Activated T-cell treated with anti-CD3 and anti-CD28 coated beads for 24 hours (primary cell): ENCODE data around the gene SLIT2.

Source experiments
- DNase-seq: peaks from one replicate; pipeline ENCODE4 v3.0.0-alpha.2; 2020; ENCODE audit warnings: low read depth

SLIT2 gene

GRCh38 chr4:20251796-20252655, at the start of gene SLIT2:
Gene SLIT2 (plus strand): TSS chr4:20251905. CDS start chr4:20253816, 1,911 bp downstream.
- peak; percentile 9 for DNase-seq

DNA sequence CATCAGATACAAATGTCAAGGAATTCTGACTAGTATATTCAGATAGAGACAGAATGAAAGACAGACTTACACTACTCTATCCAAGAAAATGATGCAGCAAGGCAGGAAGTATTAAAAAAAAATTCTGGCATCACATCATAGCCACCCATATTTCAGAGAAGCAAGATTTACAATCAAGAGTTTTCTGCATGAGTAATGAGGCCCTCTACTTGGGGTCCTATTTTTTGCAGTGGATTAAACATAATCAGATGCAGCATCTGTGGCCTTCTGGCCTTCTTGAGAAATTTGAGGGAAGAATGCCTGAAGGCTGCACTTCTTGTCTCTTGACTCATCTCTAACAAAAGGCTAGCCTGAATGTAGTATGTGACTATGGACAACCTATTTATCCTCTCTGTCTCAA, 48.2 kb upstream of the SLIT2 start:
- no peak for DNase-seq

- DNase-seq, result no peak
These were observed 34.2 kb upstream of the SLIT2 start for GRCh38 chr4:20217521-20217920.

DNA sequence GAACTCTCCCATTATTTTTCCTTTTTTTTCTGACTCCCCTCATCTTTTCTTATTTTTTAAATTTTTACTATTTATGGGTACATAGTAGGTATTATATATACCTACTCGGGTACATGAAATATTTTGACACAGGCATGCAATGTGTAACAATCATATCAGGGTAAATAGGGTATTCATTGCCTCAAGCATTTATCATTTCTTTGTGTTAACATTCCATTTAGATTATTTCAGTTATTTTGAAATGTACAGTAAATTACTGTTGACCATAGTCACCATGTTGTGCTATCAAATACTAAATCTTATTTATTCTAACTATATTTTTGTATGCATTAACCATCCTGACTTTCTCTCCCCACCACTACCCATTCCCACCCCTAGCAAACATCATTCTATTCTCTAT, 33.8 kb upstream of the SLIT2 start:
- no peak for DNase-seq

GRCh38 chr4:20219521-20219920, 32.2 kb upstream of the SLIT2 start:
- DNase-seq, result no peak

DNA sequence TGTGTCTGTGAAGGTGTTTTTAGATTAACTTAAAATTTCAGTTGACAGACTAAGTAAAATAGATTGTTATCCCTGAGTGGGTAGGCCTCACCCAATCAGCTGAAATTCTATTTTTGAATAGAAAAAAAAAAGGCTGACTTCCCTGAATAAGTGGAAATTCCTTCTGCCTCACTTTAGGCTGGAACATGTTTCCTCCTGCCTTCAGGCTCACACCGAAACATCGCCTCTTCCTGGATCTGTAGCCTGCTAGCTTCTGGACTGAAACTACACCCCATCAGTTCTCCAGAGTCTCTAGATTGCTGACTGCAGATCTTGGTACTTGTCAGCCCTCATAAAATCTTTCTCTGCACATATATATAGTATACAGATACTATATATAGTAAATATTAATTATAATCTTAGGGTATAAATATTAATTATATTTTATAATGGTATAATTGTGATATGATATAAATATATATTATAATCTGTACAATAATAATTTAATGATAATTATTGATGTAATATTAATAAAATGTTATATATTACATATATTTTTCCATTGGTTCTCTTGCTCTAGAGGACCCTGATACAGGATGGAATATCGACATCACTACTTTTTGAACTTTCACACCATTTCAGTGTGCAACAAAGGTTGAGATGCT, 13.7 kb upstream of the SLIT2 start:
- DNase-seq, result no peak

GRCh38 chr4:20248155-20248558, 3.5 kb upstream of the SLIT2 start:
- DNase-seq, result no peak

DNA sequence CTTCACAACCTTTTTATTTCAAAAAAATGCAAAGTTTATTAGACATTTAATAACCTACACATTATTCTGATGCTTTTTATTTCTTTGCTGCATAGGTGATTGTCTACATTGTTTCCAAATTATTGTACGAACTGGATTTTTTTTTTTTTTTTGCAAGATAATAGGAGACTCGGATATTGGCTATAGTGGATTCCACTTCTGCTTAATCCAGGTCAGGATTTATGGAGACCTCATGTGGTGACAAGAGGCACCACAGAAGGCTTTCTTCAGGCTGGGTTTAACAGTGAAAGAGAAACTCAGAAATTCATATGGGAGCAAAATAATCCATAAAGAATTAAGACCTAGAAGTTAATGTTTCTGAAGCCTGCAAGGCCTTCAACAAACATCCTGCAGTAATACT, 2.4 kb upstream of the SLIT2 start:
- DNase-seq, result no peak

DNA sequence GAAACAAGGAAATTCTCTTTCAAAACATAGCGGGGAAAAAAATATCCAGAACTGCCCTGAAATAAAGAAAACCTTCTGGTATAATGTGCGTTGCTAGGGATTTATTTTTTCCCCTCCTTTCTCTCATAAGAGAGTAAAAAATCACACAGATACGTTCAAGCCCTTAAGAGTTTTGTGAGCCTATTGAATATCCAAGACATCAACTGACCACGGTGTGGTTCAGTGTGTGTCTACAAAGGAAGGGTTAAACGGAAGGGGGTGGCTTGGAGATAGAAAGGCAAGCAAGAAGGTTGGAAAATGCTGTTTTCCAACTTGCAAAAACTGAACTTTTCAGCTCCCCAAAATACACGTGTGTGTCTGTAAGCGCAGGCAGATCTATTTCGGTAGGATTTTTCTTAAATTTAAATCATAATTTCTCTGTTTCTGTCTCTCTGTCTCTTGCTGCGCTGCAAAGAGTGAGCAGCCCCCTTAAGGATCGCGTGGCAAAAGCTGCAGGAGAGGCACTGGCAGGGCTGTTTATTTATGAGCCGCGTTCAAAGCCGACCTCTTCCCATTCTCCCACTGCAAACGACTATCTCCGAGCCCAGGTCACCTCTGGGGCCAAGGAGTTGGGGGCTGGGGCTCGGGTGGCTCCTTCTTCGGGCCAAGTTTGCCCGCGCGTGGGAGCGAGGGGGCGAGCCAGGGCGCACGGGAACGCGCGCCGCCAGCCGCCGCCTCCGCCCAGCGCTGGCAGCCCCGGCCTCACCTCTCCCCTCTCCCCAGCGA, 492 bp upstream of the SLIT2 start:
- no peak for DNase-seq

- no peak for DNase-seq
These were observed 1.1 kb downstream of the SLIT2 start for GRCh38 chr4:20252656-20253282.

DNA sequence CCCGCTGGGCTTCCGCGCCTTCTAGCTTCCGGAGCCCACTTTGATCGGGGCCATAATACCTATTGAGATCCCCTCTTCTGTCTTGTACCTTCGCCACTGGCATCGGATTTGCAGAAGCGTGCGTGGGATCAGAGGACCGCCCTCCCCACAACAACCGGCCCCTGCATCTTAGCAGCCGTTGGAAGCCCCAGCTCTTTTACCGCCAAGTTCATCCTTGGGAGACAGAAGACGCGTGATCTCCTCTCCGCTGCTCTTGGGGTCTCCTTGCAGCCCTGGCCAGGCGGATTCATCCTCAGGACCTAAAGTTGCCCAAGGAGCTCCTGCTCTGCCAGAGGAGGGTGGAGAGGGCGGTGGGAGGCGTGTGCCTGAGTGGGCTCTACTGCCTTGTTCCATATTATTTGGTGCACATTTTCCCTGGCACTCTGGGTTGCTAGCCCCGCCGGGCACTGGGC, 1.6 kb downstream of the SLIT2 start:
- DNase-seq, result no peak

GRCh38 chr4:20253735-20254409, 2.2 kb downstream of the SLIT2 start:
- no peak for DNase-seq

GRCh38 chr4:20254511-20255250, 3.0 kb downstream of the SLIT2 start:
- no peak for DNase-seq

GRCh38 chr4:20255251-20255586, 3.5 kb downstream of the SLIT2 start:
- no peak for DNase-seq

DNA sequence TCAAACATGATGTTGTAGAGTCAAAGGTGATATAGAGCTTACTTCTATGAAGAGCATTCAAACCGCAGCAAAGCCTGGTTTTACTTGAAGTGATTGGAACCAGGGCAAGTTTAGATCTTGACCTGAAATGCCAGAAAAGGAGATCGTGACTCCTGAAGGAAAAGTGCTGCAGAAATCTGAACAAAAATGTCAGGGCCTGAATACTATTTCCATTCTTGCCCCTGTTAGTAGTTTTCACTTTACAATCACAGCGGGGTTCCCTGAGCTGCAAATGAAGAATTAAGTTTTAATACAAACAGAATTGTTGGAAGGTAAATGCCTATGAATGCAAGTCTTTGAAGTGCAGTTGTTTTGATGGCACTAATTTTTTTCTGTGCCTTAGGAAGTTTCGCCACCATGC, 4.1 kb downstream of the SLIT2 start:
- DNase-seq, result no peak

DNA sequence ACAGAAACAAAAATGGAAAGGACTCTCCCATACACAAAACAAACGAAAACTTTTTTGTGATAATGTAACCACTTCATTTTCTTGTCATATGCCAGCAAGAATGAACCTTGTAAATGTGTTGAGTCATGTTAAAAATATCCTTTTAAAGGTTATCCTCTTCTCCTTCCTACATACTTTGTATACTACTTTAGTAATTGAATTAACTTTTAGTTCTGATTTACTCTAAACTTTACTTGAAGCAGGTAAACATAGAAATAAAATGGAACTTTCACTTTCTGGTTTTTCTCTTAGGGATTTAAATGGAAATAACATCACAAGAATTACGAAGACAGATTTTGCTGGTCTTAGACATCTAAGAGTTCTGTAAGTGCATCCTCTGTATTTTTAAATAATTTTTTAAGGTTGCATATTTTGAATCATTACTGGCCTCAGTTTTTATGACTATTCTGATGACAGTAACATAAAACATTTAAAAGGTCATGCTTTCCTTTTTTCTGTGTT, 4.7 kb downstream of the SLIT2 start:
- no peak for DNase-seq

DNA sequence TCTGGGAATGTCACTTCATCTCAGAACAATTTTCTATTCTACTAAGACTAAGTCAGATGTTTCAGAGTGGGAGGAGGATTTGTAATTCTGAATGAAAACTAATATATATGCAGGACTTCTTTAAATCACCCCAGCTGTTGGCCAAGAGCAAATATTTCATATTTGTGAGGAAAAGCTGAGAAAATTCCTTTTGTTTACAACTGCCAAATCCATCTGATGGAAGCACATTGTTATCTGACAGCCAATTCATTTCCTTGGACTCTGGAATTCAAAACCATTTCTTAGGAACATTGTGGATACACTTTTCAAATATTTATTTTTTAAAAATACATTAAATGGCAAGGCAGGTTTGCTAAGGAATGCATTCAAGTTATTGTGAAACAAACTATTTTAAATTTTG, 8.0 kb downstream of the SLIT2 start:
- DNase-seq, result no peak

DNA sequence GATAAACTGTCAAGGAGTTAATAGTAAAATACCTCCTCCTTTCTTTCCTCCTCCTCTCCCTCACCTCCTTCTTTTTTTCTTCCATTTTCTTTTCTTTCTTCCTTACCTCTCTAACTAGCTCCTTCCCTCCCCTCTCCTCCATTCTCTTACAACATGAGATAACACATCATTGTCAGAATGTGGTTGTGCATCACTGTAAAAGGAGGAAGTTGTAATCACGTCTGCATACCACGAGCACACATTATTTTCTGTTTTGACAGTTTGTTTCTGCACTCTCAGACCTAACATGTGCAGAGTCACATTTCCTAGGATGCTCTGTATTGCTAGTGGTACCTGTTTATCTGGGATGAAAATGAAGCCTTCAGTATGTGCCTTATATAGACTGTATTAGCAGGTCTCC, 9.1 kb downstream of the SLIT2 start:
- DNase-seq, result no peak

DNA sequence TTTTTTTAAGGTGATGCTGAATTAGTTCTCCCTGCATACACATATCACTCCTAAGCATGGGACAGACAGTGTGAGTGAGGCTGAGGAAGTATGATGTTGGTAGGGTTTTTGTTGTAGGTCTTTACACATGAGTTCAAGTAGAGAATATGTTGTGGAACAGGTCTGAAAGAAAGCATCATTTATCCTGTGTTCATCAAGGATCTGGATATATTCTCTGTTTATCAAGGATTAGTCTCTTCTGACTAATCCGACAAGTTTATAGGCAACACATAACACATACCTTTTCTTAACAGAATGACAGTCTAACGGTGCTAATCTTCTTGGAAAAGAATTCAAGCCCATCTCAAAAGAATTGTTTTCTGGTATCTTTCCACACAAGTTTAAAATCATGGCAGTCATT, 10.5 kb downstream of the SLIT2 start:
- no peak for DNase-seq

DNA sequence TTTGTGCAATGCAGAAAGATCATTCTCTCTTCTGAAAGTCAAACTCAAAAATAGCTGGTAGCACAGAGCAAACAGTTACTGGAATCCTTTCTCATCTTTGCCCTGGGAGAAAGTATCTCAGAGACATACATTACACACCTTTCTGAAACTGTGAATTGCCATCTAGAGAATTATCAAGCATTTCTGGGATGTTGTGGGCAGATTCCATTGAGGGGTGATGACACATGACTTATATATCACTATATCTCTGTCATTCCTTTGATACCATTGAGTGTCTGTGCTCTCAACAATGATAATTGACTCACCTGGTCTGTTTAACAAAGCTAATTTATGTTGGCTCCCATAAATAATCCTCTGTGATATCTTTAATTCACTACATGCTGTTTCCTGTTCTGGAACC, 13.0 kb downstream of the SLIT2 start:
- DNase-seq, result no peak

GRCh38 chr4:20265726-20266125, 14.0 kb downstream of the SLIT2 start:
- no peak for DNase-seq
